Heart left ventricle (tissue), 16 donors: ENCODE data around the gene GTSE1. TPM values are rescaled to one million over a fixed set of nuclear protein-coding genes. Genes with fewer than 3 reads are reported as not detected.
A peak's percentile ranks its signal among the peaks of the same experiment; 100 is the strongest.

Experiments
- ATAC-seq, 4 donors: fragments of 200-7000 bp; cut with Tn5 transposase; one replicate each; pipeline ENCODE4 v1.9.1; 2020 to 2022; ENCODE audit warnings: moderate library complexity in 4 of 4, mild to moderate bottlenecking in 3 of 4, moderate number of reproducible peaks in 1 of 4
- DNase-seq, 5 donors: peaks; one replicate each; pipeline ENCODE4 v3.0.0-alpha.2; 2020
- H3K27ac ChIP-seq, 12 donors: fragments of 200-600 bp; sonication (generic) in 4 of 12; one replicate each; pipeline versions ENCODE4 v1.5.0 to v1.8.0; 2016 to 2022; ENCODE audit warnings: mild to moderate bottlenecking in 2 of 12
- H3K27me3 ChIP-seq, 9 donors: fragments of 200-600 bp; sonication (generic) in 2 of 9; one replicate each; pipeline versions ENCODE4 v1.5.1 to v1.8.0; 2016 to 2022; ENCODE audit warnings: mild to moderate bottlenecking in 3 of 9
- H3K36me3 ChIP-seq, 9 donors: fragments of 200-600 bp; sonication (generic) in 2 of 9; one replicate each; pipeline versions ENCODE4 v1.5.0 to v1.8.0; 2018 to 2022; ENCODE audit warnings: mild to moderate bottlenecking in 2 of 9
- H3K4me1 ChIP-seq, 12 donors: fragments of 200-600 bp; sonication (generic) in 4 of 12; one replicate each; pipeline versions ENCODE4 v1.5.0 to v1.8.0; 2016 to 2022; ENCODE audit warnings: mild to moderate bottlenecking in 3 of 12
- H3K4me3 ChIP-seq, 12 donors: fragments of 200-600 bp; sonication (generic) in 4 of 12; one replicate each; pipeline versions ENCODE4 v1.5.0 to v1.8.0; 2017 to 2022; ENCODE audit warnings: mild to moderate bottlenecking in 9 of 12, moderate library complexity in 4 of 12
- H3K9me3 ChIP-seq, 12 donors: fragments of 200-600 bp; sonication (generic) in 4 of 12; one replicate each; pipeline versions ENCODE4 v1.5.0 to v1.8.0; 2016 to 2022; ENCODE audit warnings: mild to moderate bottlenecking in 1 of 12
- POLR2A ChIP-seq, 2 donors: fragments of 450-650 bp; IDR thresholded peaks; one replicate each; pipeline ENCODE4 v1.6.1; 2017; ENCODE audit warnings: antibody characterized with exemption in 2 of 2, mild to moderate bottlenecking in 2 of 2, moderate library complexity in 2 of 2
- WGBS, 4 donors: extraction: QIAGEN DNeasy Blood & Tissue Kit in 2 of 4; methylation state at CpG; one replicate each; pipeline versions ENCODE4 v1.1.5 to v1.1.7; 2013 to 2018; 5-methylcytosine and 5-hydroxymethylcytosine counted together
- intact Hi-C, 10 donors: fragments of 100-400 bp; cut with DNase I; formaldehyde crosslinking; loops; one replicate each; pipeline versions ENCODE4 v1.11.1 to v1.14.2; 2022
- polyA plus RNA-seq, 2 donors: library from polyadenylated mRNA; stranded (reverse); fragments of 200-250 nt; gene quantifications; one replicate each; pipeline ENCODE4 v1.2.3, GENCODE V29; 2013
- total RNA-seq, 9 donors: library from RNA; depleted of rRNA in 2 of 9; stranded (reverse); fragments of >200 nt in 2 of 9; fragmentation: NEBNext Ultra II Directional in 3 of 9; extraction: Animal tissue kit (Norgen Biotek cat#: 25700) in 3 of 9; gene quantifications; one replicate each; pipeline versions ENCODE4 v1.1.0 to v1.2.4, GENCODE V29; 2016 to 2023
- TF ChIP-seq, protein P1 (sequence below), 12 donors: fragments of 200-600 bp; sonication (generic) in 4 of 12; IDR thresholded peaks; one replicate each; pipeline versions ENCODE4 v1.5.0 to v1.8.0; 2018 to 2022; ENCODE audit warnings: antibody characterized with exemption in 12 of 12, mild to moderate bottlenecking in 5 of 12
- donor health status: ischemic (EF 13 %, LVEDD 7.1; RV severe dilation, severe dysfunction).
- donor health status: healthy with polysubstance abuse.
- donor health status: DM: no; HTN: yes; CAD: no.
- donor health status: DM: no; HTN: no; CAD: no.
- donor health status: ischemic (EF 25% LVEDD 6.9; RV normal size, moderate dysfunction).
- donor health status: ischemic (EF 25% LVEDD 5.7; RV mildly dilated, moderate dysfunction).
- donor health status: healthy.
- donor health status: DM: yes; HTN: yes; CAD: no.
- donor health status: ischemic (EF 35%, LVEDD 5.7; RV mildly dilated, moderate dysfunction).
- donor health status: nonischemic (EF 11% LVEDD 7.7; RV severe dilation, severe dysfunction).
- donor health status: DM: yes; HTN: yes; CAD: no.
- donor health status: PGD.
- donor health status: ischemic (EF 29% LVEDD 5.4; RV normal size, mild dysfunction).
- donor health status: nonischemic (EF 23%, LVEDD 6.1; RV moderate dilation, normal function).

Gene GTSE1
- total and polyA plus RNA-seq, 11 donors: 0.19 to 6.9 (median 0.59) TPM; not detected in 1

DNA sequence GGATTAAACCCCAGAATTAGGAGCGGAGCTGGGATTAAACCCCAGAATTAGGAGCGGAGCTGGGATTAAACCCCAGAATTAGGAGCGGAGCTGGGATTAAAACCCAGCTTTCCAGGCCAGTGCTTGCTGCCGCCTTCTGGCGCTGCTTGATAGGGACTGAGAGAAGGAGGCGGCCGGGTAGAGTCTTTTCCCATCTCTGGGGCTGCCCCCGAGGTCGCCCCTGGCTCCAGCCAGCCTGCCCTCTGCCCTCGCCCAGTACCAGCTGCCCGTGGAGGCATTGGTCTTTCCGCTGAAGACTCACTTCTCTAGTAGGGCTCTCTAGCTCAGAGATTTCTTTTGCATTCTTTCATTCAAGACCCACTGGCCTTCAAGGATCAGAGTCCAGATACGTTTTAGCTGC is 44.0 kb downstream of the GTSE1 start:
- 88 to 93% (median 91%) methylated on average over 11 to 13 of the region's 13 CpGs for WGBS, 4 donors
- Histone ChIP-seq H3K9me3 (no peaks in the 10 kb centered on the region), H3K4me1 (peaks cover 0 to 35% (median 19%) of the 10 kb centered on the region in 12 donors), H3K27me3 (no peaks in the 10 kb centered on the region), H3K27ac (no peak overlapping the region), H3K36me3 (peaks cover 2 to 81% (median 77%) of the 10 kb centered on the region in 9 donors), H3K4me3 (no peak overlapping the region)
- TF ChIP-seq POLR2A (IDR thresholded peaks at IDR 0.05): no peak
- TF ChIP-seq, protein P1, sequence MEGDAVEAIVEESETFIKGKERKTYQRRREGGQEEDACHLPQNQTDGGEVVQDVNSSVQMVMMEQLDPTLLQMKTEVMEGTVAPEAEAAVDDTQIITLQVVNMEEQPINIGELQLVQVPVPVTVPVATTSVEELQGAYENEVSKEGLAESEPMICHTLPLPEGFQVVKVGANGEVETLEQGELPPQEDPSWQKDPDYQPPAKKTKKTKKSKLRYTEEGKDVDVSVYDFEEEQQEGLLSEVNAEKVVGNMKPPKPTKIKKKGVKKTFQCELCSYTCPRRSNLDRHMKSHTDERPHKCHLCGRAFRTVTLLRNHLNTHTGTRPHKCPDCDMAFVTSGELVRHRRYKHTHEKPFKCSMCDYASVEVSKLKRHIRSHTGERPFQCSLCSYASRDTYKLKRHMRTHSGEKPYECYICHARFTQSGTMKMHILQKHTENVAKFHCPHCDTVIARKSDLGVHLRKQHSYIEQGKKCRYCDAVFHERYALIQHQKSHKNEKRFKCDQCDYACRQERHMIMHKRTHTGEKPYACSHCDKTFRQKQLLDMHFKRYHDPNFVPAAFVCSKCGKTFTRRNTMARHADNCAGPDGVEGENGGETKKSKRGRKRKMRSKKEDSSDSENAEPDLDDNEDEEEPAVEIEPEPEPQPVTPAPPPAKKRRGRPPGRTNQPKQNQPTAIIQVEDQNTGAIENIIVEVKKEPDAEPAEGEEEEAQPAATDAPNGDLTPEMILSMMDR (IDR thresholded peaks at IDR 0.05): no peak
- ATAC-seq (no peak), DNase-seq (peak in 1 of 5 donors; percentile 14)
- intact Hi-C loops: no loop called here

DNA sequence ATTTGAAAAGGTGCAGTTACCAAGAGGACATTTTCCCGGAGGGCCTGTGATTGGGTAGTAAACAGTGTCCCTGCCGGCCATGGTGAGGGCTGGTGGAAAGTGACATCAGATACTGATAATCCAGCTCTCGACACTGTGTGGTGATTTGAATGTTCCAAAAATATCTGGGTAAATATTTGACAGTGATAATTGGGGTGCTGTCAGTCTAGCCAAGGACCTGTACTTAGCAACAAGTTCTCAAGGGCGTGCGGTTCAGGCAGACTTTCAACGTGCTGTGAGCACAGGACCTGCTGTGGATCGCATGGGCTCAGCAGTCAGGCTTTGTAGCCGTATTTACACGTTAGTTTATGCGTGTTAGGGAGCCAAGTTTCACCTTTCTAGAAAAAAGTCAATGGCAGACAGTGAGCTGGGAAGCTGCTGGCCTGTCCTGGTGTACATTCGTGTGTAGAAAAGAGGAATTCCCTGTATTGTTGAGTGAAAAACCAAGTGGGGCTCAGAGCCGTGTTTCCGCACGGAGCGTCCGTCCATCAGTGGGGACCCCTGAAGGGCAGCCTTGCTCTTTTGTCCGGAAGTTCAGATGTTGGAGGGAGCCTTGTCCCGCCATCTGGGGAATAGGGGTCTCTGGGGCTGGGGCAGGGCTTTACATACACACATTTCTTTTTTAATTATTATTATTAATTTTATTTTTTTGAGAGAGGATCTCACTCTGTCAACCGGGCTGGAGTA is 50.2 kb downstream of the GTSE1 start:
- intact Hi-C loops: no loop called here
- ATAC-seq: peak; percentile 75 to 89 (median 81)
- Histone ChIP-seq H3K27me3 (no peaks in the 10 kb centered on the region), H3K9me3 (no peaks in the 10 kb centered on the region), H3K4me3 (no peak overlapping the region), H3K4me1 (peaks cover 0 to 55% (median 25%) of the 10 kb centered on the region in 12 donors), H3K27ac (peak overlapping the region; percentile 73 to 94 (median 88)), H3K36me3 (peaks cover 4 to 100% (median 99%) of the 10 kb centered on the region in 9 donors)
- TF ChIP-seq POLR2A (IDR thresholded peaks at IDR 0.05): no peak
- TF ChIP-seq, protein P1 (IDR thresholded peaks at IDR 0.05): peak in 1 of 12 donors; percentile 7
- WGBS, 4 donors: 49 to 67% (median 58%) methylated on average over 19 of the region's 19 CpGs
- DNase-seq: peak; percentile 62 to 89 (median 67)

DNA sequence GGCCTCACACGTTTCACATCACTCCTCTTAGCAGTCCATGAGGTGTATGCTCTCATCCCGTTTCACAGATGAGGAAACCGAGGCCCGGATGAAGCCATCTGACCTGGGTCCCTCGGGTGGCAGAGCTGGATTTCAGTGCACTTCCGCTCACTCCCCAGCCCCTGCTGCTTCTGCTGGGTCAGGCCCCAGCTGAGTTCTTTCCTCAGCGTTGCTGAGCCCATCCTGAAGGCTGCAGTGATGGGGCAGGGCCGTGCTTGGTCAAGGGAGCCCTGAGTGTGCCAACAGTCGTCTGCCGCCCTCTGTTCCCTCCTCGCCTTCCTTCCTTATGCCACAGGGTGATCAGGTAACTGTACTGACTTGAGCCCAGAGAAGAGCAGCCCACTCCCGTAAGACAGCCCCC is 51.0 kb downstream of the GTSE1 start:
- DNase-seq (peak in 1 of 5 donors; percentile 47), ATAC-seq (no peak)
- Histone ChIP-seq H3K36me3 (peaks cover 4 to 100% (median 99%) of the 10 kb centered on the region in 9 donors), H3K4me1 (peaks cover 0 to 57% (median 25%) of the 10 kb centered on the region in 12 donors), H3K4me3 (no peak overlapping the region), H3K27ac (peak overlapping the region; percentile 73 to 94 (median 88)), H3K27me3 (no peaks in the 10 kb centered on the region), H3K9me3 (no peaks in the 10 kb centered on the region)
- 71 to 91% (median 88%) methylated on average over 12 of the region's 12 CpGs for WGBS, 4 donors
- TF ChIP-seq, protein P1 (IDR thresholded peaks at IDR 0.05): no peak
- TF ChIP-seq POLR2A (IDR thresholded peaks at IDR 0.05): no peak
- intact Hi-C loops: no loop called here

DNA sequence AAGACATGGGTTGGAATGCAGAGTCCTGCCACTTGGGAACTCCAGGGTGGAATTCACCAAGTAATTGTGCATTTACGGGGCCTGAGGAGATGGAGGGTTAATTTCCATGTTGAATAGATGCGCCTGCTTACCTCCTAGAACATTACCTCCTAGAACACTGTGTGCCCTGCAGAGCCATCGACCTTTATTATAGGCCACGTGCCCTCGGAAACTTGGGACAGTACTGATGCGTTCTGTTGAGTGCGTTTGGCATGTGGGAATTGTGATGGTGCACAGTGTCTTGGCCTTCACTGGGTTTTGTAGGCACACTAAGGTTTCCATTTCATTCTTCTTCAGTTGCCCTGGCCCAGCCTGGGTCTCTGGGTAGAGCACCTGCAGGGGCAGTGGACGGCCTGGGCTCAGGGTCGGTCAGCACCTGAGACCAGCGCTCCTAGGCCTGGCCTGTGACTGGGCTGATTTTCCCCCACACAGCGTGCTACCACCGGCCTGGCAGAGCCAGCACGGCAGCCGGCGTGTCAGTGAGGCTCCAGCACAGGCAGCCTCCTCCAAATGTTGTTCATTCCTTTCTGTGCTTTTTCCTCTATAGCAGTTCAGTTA is 51.5 kb downstream of the GTSE1 start:
- intact Hi-C loops: no loop called here
- DNase-seq (peak in 2 of 5 donors; percentile 57 to 79), ATAC-seq (peak in 3 of 4 donors; percentile 31 to 62 (median 47))
- H3K4me1 ChIP-seq: peaks cover 0 to 62% (median 31%) of the 10 kb centered on the region in 12 donors
- H3K27me3 ChIP-seq: no peaks in the 10 kb centered on the region
- no peaks in the 10 kb centered on the region for H3K9me3 ChIP-seq
- WGBS, 4 donors: 51 to 68% (median 64%) methylated on average over 13 to 15 of the region's 15 CpGs
- H3K36me3 ChIP-seq: peaks cover 4 to 100% (median 98%) of the 10 kb centered on the region in 9 donors
- no peak overlapping the region for H3K4me3 ChIP-seq
- H3K27ac ChIP-seq: peak overlapping the region; percentile 73 to 94 (median 88)
- TF ChIP-seq POLR2A (IDR thresholded peaks at IDR 0.05): no peak
- TF ChIP-seq, protein P1 (IDR thresholded peaks at IDR 0.05): no peak
